DOHH2 (cell line): ENCODE measurements around the gene TBRG1.

Experiments
- H3F3A ChIP-seq: fragments of 200-600 bp; sonication (generic), shearing (Covaris generic); 2 replicates; pipeline ENCODE4 v1.6.0; 2016; ENCODE audit warnings: antibody characterized with exemption, mild to moderate bottlenecking; ENCODE audit not compliant: control insufficient read depth, insufficient read depth
- H3K27ac ChIP-seq: fragments of 200-600 bp; sonication (generic); 2 replicates; pipeline ENCODE4 v1.5.1; 2014; ENCODE audit warnings: low read depth, mild to moderate bottlenecking, low read length, moderate library complexity
- H3K27me3 ChIP-seq: fragments of 200-600 bp; sonication (generic); 2 replicates; pipeline ENCODE4 v1.6.1; 2014; ENCODE audit warnings: mild to moderate bottlenecking, low read length, mixed read lengths; ENCODE audit not compliant: control insufficient read depth
- H3K36me3 ChIP-seq: fragments of 200-600 bp; sonication (generic); 2 replicates; pipeline ENCODE4 v1.6.1; 2014; ENCODE audit warnings: mild to moderate bottlenecking, low read length, moderate library complexity, mixed read lengths; ENCODE audit not compliant: control insufficient read depth
- H3K4me1 ChIP-seq: fragments of 200-600 bp; sonication (generic); 2 replicates; pipeline ENCODE4 v1.6.1; 2014; ENCODE audit warnings: mild to moderate bottlenecking, low read length, mixed read lengths; ENCODE audit not compliant: control insufficient read depth
- H3K4me2 ChIP-seq: fragments of 200-600 bp; sonication (generic); 2 replicates; pipeline ENCODE4 v1.6.0; 2014; ENCODE audit warnings: mild to moderate bottlenecking, low read length, moderate library complexity
- H3K4me3 ChIP-seq: fragments of 200-600 bp; sonication (generic); 2 replicates; pipeline ENCODE4 v1.5.1; 2014; ENCODE audit warnings: mild to moderate bottlenecking, low read length, mixed read lengths
- H3K79me2 ChIP-seq: fragments of 200-600 bp; sonication (generic); 2 replicates; pipeline ENCODE4 v1.6.1; 2014; ENCODE audit warnings: mild to moderate bottlenecking, low read length, mixed read lengths; ENCODE audit not compliant: control insufficient read depth
- H3K9me2 ChIP-seq: fragments of 200-600 bp; sonication (generic); replicated peaks from 2 replicates; pipeline ENCODE4 v1.6.1; 2014; ENCODE audit warnings: mild to moderate bottlenecking, low read length, mixed read lengths; ENCODE audit not compliant: control insufficient read depth
- H3K9me3 ChIP-seq: fragments of 200-600 bp; sonication (generic); 2 replicates; pipeline ENCODE4 v1.6.1; 2014; ENCODE audit warnings: antibody characterized with exemption, low read length, mixed read lengths; ENCODE audit not compliant: control insufficient read depth, insufficient read depth
- H4K20me1 ChIP-seq: fragments of 200-600 bp; sonication (generic); 2 replicates; pipeline ENCODE4 v1.6.0; 2014; ENCODE audit warnings: low read depth, mild to moderate bottlenecking, antibody characterized with exemption, low read length, moderate library complexity; ENCODE audit not compliant: control insufficient read depth, insufficient read depth
- EZH2phosphoT487 ChIP-seq: fragments of 200-600 bp; sonication (generic); IDR thresholded peaks from 2 replicates; pipeline ENCODE4 v1.6.1; 2017; ENCODE audit warnings: borderline replicate concordance, mild to moderate bottlenecking, antibody characterized with exemption, low read length, moderate library complexity, mixed read lengths
- TF ChIP-seq, protein P1 (sequence below): fragments of 200-600 bp; sonication (generic); IDR thresholded peaks from one replicate; pipeline ENCODE4 v1.5.1; 2014; ENCODE audit warnings: antibody characterized with exemption, mild to moderate bottlenecking, low read depth, low read length; ENCODE audit not compliant: poor library complexity, severe bottlenecking

Gene TBRG1

DNA sequence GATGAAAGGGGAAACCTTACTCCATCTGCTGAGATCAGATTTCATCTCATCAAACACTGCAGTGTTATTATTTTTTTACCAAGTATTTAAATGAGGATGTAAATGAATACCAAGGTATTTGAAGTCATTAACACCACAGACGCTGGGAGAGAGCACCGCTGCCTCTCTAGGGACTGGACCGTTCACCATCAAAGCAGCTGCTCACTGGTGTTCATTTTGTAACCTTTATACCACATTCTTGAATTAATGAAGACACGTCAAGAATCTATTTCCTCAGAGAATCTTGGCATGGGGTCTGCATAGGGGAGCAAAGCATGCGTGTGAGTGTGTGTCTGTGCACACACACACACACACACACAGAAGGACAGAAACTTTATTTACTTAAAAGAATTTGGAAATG is 35.2 kb downstream of the TBRG1 start:
- Histone ChIP-seq H3K79me2 (no peaks in the 10 kb centered on the region), H3K4me2 (no peak overlapping the region), H3K27ac (no peak overlapping the region), H3K27me3 (no peaks in the 10 kb centered on the region), H3K4me3 (no peak overlapping the region), H3K9me3 (no peaks in the 10 kb centered on the region), H3K9me2 (no peaks in the 10 kb centered on the region), H3F3A (no peaks in the 10 kb centered on the region), H3K36me3 (no peaks in the 10 kb centered on the region), H4K20me1 (no peaks in the 10 kb centered on the region), H3K4me1 (no peaks in the 10 kb centered on the region)
- TF ChIP-seq, protein P1, sequence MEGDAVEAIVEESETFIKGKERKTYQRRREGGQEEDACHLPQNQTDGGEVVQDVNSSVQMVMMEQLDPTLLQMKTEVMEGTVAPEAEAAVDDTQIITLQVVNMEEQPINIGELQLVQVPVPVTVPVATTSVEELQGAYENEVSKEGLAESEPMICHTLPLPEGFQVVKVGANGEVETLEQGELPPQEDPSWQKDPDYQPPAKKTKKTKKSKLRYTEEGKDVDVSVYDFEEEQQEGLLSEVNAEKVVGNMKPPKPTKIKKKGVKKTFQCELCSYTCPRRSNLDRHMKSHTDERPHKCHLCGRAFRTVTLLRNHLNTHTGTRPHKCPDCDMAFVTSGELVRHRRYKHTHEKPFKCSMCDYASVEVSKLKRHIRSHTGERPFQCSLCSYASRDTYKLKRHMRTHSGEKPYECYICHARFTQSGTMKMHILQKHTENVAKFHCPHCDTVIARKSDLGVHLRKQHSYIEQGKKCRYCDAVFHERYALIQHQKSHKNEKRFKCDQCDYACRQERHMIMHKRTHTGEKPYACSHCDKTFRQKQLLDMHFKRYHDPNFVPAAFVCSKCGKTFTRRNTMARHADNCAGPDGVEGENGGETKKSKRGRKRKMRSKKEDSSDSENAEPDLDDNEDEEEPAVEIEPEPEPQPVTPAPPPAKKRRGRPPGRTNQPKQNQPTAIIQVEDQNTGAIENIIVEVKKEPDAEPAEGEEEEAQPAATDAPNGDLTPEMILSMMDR = no peak
- no peak for TF ChIP-seq EZH2phosphoT487

DNA sequence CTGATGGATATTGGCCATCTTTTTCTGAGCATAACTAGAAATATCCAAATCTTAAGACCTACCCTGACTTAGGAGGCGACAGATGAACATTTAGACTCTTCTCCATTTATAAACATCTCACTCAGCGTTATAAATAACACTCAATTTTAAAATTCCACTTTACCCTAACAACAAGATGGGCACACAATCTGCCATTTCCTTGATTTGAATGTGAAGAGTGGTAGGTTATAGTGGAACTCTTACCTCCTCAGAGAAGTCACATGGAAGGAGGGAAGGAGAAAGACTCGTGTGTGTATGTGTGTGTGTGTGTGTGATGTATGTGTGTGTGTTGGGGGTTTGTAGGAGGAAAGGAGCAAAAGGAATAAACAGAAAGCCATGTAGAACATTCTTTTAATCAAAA is 35.8 kb downstream of the TBRG1 start:
- H3K36me3 ChIP-seq = no peaks in the 10 kb centered on the region

DNA sequence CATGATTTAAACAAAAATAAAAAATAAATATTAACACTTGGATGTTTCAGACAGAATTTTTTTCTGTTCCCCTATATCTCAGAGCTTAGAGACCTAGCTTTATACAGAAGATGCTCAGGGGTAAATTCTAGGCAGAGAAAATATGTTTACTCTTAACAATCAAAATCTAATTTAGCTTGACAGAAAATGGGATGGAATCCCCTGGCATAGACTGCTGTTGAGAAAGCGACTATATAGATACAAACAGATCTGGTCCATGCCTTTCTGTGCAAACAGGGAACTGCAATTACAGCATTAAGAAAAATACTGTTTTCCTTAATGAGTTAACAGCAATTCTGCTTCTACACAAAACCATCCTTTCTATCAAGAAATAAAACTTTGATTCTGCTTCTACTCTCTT is 36.3 kb downstream of the TBRG1 start:
- no peak overlapping the region for H3K4me3 ChIP-seq
- H3K4me1 ChIP-seq = no peaks in the 10 kb centered on the region
- H4K20me1 ChIP-seq = no peaks in the 10 kb centered on the region
- no peaks in the 10 kb centered on the region for H3K9me2 ChIP-seq
- no peaks in the 10 kb centered on the region for H3K36me3 ChIP-seq
- no peaks in the 10 kb centered on the region for H3K79me2 ChIP-seq
- no peaks in the 10 kb centered on the region for H3K9me3 ChIP-seq
- no peak for TF ChIP-seq EZH2phosphoT487
- TF ChIP-seq, protein P1 = no peak
- no peak overlapping the region for H3K4me2 ChIP-seq
- H3F3A ChIP-seq = no peaks in the 10 kb centered on the region
- H3K27ac ChIP-seq = no peak overlapping the region
- no peaks in the 10 kb centered on the region for H3K27me3 ChIP-seq

More for the DNA sequence above, 35.8 kb downstream of the TBRG1 start:
- TF ChIP-seq, protein P1 = no peak
- TF ChIP-seq EZH2phosphoT487 = no peak
- Histone ChIP-seq H3F3A (no peaks in the 10 kb centered on the region), H3K4me2 (no peak overlapping the region), H3K9me3 (no peaks in the 10 kb centered on the region), H3K4me1 (no peaks in the 10 kb centered on the region), H3K27me3 (no peaks in the 10 kb centered on the region), H3K9me2 (no peaks in the 10 kb centered on the region), H3K27ac (no peak overlapping the region), H3K4me3 (no peak overlapping the region), H3K79me2 (no peaks in the 10 kb centered on the region), H4K20me1 (no peaks in the 10 kb centered on the region)

DNA sequence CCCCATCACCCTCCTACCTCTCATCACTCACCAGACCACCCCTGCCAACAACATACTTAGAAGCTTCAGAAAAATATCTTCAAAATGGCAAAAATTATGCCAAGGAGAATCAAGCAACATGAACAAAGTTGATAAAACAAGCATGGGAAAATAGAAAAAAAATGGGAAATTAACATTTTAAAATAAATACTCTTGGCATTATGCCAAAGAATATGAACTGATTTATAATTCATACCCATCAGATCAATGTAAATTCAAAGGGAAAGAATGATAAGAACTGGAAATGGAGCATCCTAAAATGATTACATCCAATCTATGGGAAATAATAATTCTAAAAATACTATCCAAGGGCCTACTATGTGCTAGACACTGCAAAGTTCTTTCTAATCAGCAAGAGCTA is 38.9 kb downstream of the TBRG1 start:
- H3K27ac ChIP-seq = no peak overlapping the region
- H3F3A ChIP-seq = no peaks in the 10 kb centered on the region
- H3K9me2 ChIP-seq = no peaks in the 10 kb centered on the region
- no peaks in the 10 kb centered on the region for H4K20me1 ChIP-seq
- H3K79me2 ChIP-seq = no peaks in the 10 kb centered on the region
- H3K9me3 ChIP-seq = no peaks in the 10 kb centered on the region
- H3K4me1 ChIP-seq = no peaks in the 10 kb centered on the region
- no peaks in the 10 kb centered on the region for H3K27me3 ChIP-seq
- H3K4me3 ChIP-seq = no peak overlapping the region
- no peak overlapping the region for H3K4me2 ChIP-seq
- H3K36me3 ChIP-seq = no peaks in the 10 kb centered on the region
- TF ChIP-seq, protein P1 = no peak
- TF ChIP-seq EZH2phosphoT487 = no peak
